Measurements from ENCODE around the gene SOX6. TPM values are rescaled to one million over a fixed set of nuclear protein-coding genes. Genes with fewer than 3 reads are reported as not detected.

The SOX6 gene
- total RNA-seq, 4 donors from 2014 or later: 1.6 to 22.7 (median 6.9) TPM

DNA sequence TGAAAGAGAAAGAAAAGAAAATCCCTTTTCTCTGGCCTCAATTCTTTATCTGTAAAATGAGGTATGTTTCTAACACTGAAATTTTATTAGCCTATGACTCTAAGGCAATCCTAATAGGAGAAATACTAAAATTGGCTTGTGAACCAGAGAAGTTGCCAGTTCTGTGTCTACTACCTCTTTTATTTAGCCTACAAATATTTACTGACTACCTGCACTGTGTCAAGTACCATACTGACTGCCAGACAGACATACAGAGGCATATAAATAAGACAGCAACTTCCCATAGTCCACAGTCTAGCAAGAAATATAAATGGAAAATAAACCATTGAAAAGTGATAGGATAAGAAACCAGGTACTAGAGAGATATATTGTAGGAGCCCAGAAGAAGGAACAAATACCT is 2.4 kb upstream of the SOX6 start:
- Histone ChIP-seq H3K27ac (no peak overlapping the region), H3K4me3 (no peak overlapping the region)
- in situ Hi-C loops (cut with MboI; ENCODE audit: low pct_ligation_motif_present in 1 of 4, low pct_unique_long_range_greater_than_20kb in 1 of 4, low sequenced_read_pairs in 3 of 4): no loop called here

DNA sequence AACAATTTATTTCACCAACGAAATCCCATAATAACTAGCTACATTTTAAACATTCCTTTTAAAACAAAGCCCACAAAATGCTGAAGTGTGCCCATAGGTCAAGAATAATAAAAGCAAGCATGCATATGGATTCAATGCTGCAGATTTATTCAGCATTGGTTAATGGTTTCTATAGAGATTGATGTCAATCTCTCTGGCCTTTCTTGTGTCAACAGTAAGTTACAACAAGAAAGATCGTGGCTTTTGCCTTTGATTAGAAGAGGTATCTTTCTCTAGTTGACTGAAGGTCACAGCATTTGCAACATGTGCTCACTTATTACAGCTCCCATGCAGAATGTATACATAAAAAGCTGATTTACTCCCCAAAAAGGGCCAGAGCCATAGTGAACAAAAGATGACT is 1.4 kb upstream of the SOX6 start:
- DNase-seq: no peak
- Histone ChIP-seq H3K4me3 (no peak overlapping the region), H3K36me3 (no peaks in the 10 kb centered on the region), H3K27ac (no peak overlapping the region), H3K4me1 (peaks cover 0 to 7% (median 0%) of the 10 kb centered on the region in 4 donors), H3K27me3 (no peaks in the 10 kb centered on the region), H3K9me3 (no peaks in the 10 kb centered on the region)
- in situ Hi-C loops (cut with MboI; ENCODE audit: low pct_ligation_motif_present in 1 of 4, low pct_unique_long_range_greater_than_20kb in 1 of 4, low sequenced_read_pairs in 3 of 4): no loop called here
- TF ChIP-seq, protein P1, sequence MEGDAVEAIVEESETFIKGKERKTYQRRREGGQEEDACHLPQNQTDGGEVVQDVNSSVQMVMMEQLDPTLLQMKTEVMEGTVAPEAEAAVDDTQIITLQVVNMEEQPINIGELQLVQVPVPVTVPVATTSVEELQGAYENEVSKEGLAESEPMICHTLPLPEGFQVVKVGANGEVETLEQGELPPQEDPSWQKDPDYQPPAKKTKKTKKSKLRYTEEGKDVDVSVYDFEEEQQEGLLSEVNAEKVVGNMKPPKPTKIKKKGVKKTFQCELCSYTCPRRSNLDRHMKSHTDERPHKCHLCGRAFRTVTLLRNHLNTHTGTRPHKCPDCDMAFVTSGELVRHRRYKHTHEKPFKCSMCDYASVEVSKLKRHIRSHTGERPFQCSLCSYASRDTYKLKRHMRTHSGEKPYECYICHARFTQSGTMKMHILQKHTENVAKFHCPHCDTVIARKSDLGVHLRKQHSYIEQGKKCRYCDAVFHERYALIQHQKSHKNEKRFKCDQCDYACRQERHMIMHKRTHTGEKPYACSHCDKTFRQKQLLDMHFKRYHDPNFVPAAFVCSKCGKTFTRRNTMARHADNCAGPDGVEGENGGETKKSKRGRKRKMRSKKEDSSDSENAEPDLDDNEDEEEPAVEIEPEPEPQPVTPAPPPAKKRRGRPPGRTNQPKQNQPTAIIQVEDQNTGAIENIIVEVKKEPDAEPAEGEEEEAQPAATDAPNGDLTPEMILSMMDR (IDR thresholded peaks at IDR 0.05): no peak
- TF ChIP-seq EP300 (IDR thresholded peaks at IDR 0.05; ENCODE audit: low read depth) (no peak), POLR2A (IDR thresholded peaks at IDR 0.05) (no peak), POLR2AphosphoS5 (IDR thresholded peaks at IDR 0.05) (no peak)
- intact Hi-C loops (cut with DNase I; ENCODE audit: low total_unique reads): no loop called here
- 21 to 40% methylated on average over 2 of the region's 2 CpGs for WGBS, 2 donors (ENCODE audit: low coverage in 1 of 2)

More for the DNA sequence above, 2.4 kb upstream of the SOX6 start:
- no peak for DNase-seq
- TF ChIP-seq, protein P1 (IDR thresholded peaks at IDR 0.05): no peak
- no peak for TF ChIP-seq POLR2A (IDR thresholded peaks at IDR 0.05)
- TF ChIP-seq EP300 (IDR thresholded peaks at IDR 0.05; ENCODE audit: low read depth): no peak
- no peak for TF ChIP-seq POLR2AphosphoS5 (IDR thresholded peaks at IDR 0.05)
- Histone ChIP-seq H3K36me3 (no peaks in the 10 kb centered on the region), H3K9me3 (no peaks in the 10 kb centered on the region), H3K4me1 (peaks cover 0 to 6% (median 0%) of the 10 kb centered on the region in 4 donors), H3K27me3 (no peaks in the 10 kb centered on the region)
- intact Hi-C loops (cut with DNase I; ENCODE audit: low total_unique reads): no loop called here

DNA sequence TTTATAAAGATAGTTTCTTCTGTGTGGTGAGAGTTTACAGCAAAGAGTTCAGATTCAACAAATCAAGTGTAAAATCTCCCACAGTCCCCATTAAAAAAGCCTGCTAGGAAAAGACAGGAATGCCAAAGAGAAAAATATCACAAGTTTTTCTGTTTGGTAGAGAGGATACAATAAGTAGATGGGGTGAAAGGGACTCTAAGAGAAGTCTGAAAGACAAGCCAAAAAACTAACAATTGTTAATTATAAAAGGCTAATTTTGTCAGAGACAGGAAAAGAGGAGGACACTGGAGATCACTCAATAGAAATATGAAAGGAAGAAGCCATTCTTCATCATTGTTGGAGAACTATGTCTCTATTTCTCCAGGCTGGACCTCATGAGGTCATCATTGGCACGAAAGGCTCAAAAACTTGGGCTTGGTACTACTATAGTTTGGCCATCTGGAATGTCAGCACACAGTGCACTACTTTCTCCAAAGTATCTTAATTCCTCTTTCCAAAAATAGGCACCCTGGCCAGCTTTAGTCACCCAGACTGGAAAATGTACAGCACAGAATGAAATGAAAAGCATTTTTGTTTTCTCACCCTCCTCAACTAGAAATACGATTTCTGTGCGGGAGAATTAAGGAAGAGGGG is 531 bp upstream of the SOX6 start:
- in situ Hi-C loops (cut with MboI; ENCODE audit: low pct_ligation_motif_present in 1 of 4, low pct_unique_long_range_greater_than_20kb in 1 of 4, low sequenced_read_pairs in 3 of 4) (no loop called here), intact Hi-C loops (cut with DNase I; ENCODE audit: low total_unique reads) (no loop called here)
- TF ChIP-seq, protein P1 (IDR thresholded peaks at IDR 0.05): no peak
- TF ChIP-seq POLR2A (IDR thresholded peaks at IDR 0.05): no peak
- TF ChIP-seq EP300 (IDR thresholded peaks at IDR 0.05; ENCODE audit: low read depth): no peak
- no peak for TF ChIP-seq POLR2AphosphoS5 (IDR thresholded peaks at IDR 0.05)
- no peak overlapping the region for H3K4me3 ChIP-seq
- no peak overlapping the region for H3K27ac ChIP-seq
- H3K9me3 ChIP-seq: no peaks in the 10 kb centered on the region
- no peaks in the 10 kb centered on the region for H3K27me3 ChIP-seq
- no peak for DNase-seq
- no peaks in the 10 kb centered on the region for H3K36me3 ChIP-seq
- H3K4me1 ChIP-seq: peaks cover 0 to 12% (median 0%) of the 10 kb centered on the region in 4 donors
- WGBS, 2 donors (ENCODE audit: low coverage in 1 of 2): 77 to 79% methylated on average over 3 of the region's 3 CpGs

DNA sequence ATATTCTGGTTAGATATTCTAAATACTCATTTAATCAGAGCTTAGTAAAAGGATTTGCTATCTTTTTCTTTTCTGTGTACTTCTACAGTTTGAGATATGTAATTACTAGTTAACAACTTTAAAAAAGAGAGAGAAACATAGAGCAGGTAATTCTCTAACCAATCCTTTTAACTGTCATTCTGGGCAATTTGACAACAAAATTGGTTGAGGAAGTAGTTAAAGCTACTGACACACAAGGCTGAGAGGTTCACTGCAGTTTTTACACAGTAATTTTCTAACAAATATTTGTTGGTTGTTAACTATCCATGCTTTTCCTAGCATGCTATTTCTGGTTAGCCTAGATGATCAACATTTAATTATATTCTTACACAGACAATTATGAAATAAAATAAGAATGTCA is 3.6 kb downstream of the SOX6 start:
- no peak overlapping the region for H3K4me3 ChIP-seq
- no peaks in the 10 kb centered on the region for H3K9me3 ChIP-seq
- TF ChIP-seq POLR2A (IDR thresholded peaks at IDR 0.05): no peak
- TF ChIP-seq POLR2AphosphoS5 (IDR thresholded peaks at IDR 0.05): no peak
- no peaks in the 10 kb centered on the region for H3K27me3 ChIP-seq
- H3K36me3 ChIP-seq: no peaks in the 10 kb centered on the region
- in situ Hi-C loops (cut with MboI; ENCODE audit: low pct_ligation_motif_present in 1 of 4, low pct_unique_long_range_greater_than_20kb in 1 of 4, low sequenced_read_pairs in 3 of 4): no loop called here
- intact Hi-C loops (cut with DNase I; ENCODE audit: low total_unique reads): no loop called here
- H3K4me1 ChIP-seq: peaks cover 0 to 12% (median 0%) of the 10 kb centered on the region in 4 donors
- H3K27ac ChIP-seq: no peak overlapping the region
- DNase-seq: no peak

DNA sequence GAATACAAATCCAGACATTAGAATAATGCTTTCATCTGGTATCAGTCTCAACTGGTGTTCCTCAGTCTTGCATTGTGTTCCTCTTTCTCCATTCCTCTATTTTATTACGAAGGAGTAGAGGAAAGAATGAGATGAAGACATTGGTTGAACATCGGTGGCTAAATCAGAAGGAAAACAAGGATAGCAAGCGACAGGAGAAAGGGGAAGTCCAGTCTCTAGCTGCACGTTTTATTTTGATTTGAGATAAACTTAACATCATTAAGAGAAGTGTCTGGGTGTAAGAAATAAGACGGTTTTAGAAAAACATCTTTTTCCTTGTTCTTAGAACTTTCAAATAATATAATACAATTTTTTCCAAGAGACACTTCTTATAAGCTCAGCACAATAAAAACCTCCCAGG is 6.2 kb downstream of the SOX6 start:
- intact Hi-C loops (cut with DNase I; ENCODE audit: low total_unique reads): no loop called here
- Histone ChIP-seq H3K9me3 (no peaks in the 10 kb centered on the region), H3K4me3 (no peak overlapping the region), H3K36me3 (no peaks in the 10 kb centered on the region), H3K27ac (no peak overlapping the region), H3K27me3 (no peaks in the 10 kb centered on the region), H3K4me1 (peaks cover 0 to 6% (median 0%) of the 10 kb centered on the region in 4 donors)
- TF ChIP-seq POLR2AphosphoS5 (IDR thresholded peaks at IDR 0.05): no peak
- TF ChIP-seq POLR2A (IDR thresholded peaks at IDR 0.05): no peak
- TF ChIP-seq EP300 (IDR thresholded peaks at IDR 0.05; ENCODE audit: low read depth): no peak
- TF ChIP-seq, protein P1 (IDR thresholded peaks at IDR 0.05): no peak
- DNase-seq: no peak
- in situ Hi-C loops (cut with MboI; ENCODE audit: low pct_ligation_motif_present in 1 of 4, low pct_unique_long_range_greater_than_20kb in 1 of 4, low sequenced_read_pairs in 3 of 4): no loop called here
- 52 to 62% methylated on average over 5 of the region's 5 CpGs for WGBS, 2 donors (ENCODE audit: low coverage in 1 of 2)
